HFFc6 (cell line): ENCODE results near the gene DPP6. TPM values are rescaled to one million over a fixed set of nuclear protein-coding genes. Genes with fewer than 3 reads are reported as not detected.

Source experiments
- DNase-seq: peaks from one replicate; pipeline ENCODE4 v3.0.0-alpha.2; 2018
- H3K27ac Mint-ChIP-seq: 2 replicates; pipeline ENCODE4 v1.8.0; 2020; ENCODE audit warnings: mild to moderate bottlenecking, mixed read lengths
- H3K27me3 Mint-ChIP-seq: 2 replicates; pipeline ENCODE4 v1.8.0; 2021; ENCODE audit warnings: mild to moderate bottlenecking, moderate library complexity, mixed read lengths; ENCODE audit not compliant: insufficient read depth
- H3K36me3 Mint-ChIP-seq: 2 replicates; pipeline ENCODE4 v1.8.0; 2021; ENCODE audit warnings: low read depth, mixed read lengths
- H3K4me1 Mint-ChIP-seq: 2 replicates; pipeline ENCODE4 v1.8.0; 2020; ENCODE audit warnings: low read depth, mixed read lengths
- H3K4me3 Mint-ChIP-seq: 2 replicates; pipeline ENCODE4 v1.8.0; 2020; ENCODE audit warnings: mild to moderate bottlenecking, moderate library complexity, mixed read lengths
- H3K9me3 Mint-ChIP-seq: 2 replicates; pipeline ENCODE4 v1.8.0; 2020; ENCODE audit warnings: mild to moderate bottlenecking, mixed read lengths
- CTCF ChIP-seq: fragments of 200-600 bp; sonication (generic); IDR thresholded peaks from 2 replicates; pipeline ENCODE4 v1.5.0; 2021; ENCODE audit warnings: antibody characterized with exemption, mild to moderate bottlenecking
- total RNA-seq, 6 experiments: library from RNA; stranded (reverse); fragmentation: NEBNext Ultra II Directional; extraction: Animal tissue kit (Norgen Biotek cat#: 25700); gene quantifications; 2 replicates in 1 of 6; 3 replicates in 5 of 6; pipeline ENCODE4 v1.2.3, GENCODE V29; 2021

Gene DPP6
- total RNA-seq, 6 experiments from 2014 or later, result not detected

GRCh38 chr7:154859747-154860620, 807.8 kb downstream of the DPP6 start:
- Mint-ChIP-seq H3K9me3 (peaks cover 14% of the 10 kb centered on the region), H3K27ac (no peak overlapping the region), H3K36me3 (0 out of 2 replicates have a peak, but pooled peaks cover 4% of the 10 kb centered on the region), H3K27me3 (no peaks in the 10 kb centered on the region; the same call in none of the 2 replicates), H3K4me1 (no peaks in the 10 kb centered on the region), H3K4me3 (no peak overlapping the region)
- DNase-seq, result no peak
- TF ChIP-seq CTCF, result no peak

DNA sequence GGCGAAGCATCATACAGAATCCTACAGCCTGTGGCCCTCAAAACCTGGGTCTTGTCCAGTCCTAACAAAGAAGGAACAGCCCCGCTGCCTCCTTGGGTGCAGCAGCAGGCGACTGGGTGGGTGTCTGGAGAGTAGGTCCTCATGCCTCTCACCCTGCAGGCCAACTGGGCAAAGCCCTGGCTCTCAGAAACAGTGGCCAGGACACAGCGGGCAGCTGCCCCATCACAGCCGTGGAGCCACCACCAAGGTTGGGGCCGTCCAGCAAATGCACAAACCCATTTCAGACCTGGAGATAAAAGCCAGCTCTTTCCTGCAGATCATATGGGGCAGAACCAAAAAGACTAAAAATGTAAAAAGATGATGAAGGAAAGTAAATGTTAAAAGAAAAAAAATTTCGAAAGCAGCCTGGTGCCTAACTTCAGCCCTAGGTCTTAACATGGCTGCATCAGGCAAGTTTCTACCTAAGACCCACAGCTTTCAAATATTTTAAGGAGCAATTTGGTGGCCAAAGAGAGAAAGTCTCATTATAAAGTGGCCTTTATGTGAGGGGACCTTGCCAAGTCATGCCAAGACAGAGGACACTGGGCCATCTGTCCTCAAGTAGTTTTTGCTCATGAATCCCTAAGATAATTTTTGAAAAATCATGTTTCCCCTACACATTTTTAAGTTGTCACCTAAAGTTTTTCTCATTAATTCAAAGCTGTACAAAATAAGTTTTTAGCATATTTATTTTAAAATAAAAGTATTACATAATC, 808.6 kb downstream of the DPP6 start:
- no peaks in the 10 kb centered on the region; the same call in none of the 2 replicates for H3K27me3 Mint-ChIP-seq
- TF ChIP-seq CTCF, result no peak
- H3K36me3 Mint-ChIP-seq, result 0 out of 2 replicates have a peak, but pooled peaks cover 5% of the 10 kb centered on the region
- no peaks in the 10 kb centered on the region for H3K4me1 Mint-ChIP-seq
- no peak overlapping the region for H3K27ac Mint-ChIP-seq
- H3K9me3 Mint-ChIP-seq, result peaks cover 19% of the 10 kb centered on the region
- no peak for DNase-seq
- no peak overlapping the region for H3K4me3 Mint-ChIP-seq

DNA sequence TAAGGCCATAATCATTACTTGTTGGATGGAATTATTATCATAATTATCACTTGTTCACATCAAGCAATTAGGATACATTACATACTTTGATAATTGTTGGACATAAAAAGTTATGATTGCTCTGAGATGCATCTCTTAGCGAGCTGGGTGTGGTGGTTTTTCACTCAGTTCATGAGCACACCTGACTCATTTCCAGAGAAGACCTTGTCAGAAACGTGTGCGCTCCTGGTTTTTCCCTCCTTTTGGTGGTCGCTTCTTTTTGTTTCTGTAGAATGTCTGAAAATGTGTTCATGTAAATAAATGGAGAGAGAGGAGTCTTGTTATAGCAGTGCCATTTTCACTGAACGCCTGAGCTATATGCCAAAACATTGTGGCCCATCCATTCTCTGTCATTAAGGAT, 809.4 kb downstream of the DPP6 start:
- Mint-ChIP-seq H3K36me3 (0 out of 2 replicates have a peak, but pooled peaks cover 5% of the 10 kb centered on the region), H3K27me3 (no peaks in the 10 kb centered on the region; the same call in none of the 2 replicates), H3K27ac (no peak overlapping the region), H3K4me3 (no peak overlapping the region), H3K4me1 (no peaks in the 10 kb centered on the region), H3K9me3 (peaks cover 21% of the 10 kb centered on the region)
- no peak for DNase-seq
- no peak for TF ChIP-seq CTCF

DNA sequence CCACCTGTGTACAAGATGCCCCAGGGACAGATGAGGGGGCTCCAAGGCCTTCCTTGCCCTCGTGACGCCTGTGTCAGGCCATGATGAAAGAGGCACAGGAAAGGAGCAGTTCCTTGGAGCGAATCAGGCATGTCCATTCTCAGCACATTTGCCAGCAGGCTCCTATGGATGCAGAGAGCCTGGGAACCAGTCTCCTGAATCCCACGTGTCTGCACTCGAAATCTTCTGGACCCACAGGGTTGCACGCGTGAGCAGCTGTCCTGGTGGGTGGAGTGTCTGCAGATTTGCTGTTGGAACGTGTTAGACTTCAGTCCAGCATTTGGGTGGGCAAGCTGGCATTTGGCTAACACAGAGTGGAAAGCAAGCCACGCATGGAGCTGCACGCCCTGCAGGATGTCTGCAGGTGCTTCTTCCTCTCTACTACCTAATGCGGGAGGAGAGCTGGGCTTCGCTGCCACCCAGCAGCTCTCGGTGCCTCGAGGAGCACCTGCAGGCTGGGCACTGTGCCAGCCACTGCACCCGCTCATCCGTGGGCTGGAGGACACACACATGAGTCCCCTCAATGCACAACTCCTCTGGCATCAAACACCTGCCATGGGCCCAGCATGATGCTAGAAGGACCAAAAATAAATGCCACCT, 810.1 kb downstream of the DPP6 start:
- H3K36me3 Mint-ChIP-seq, result peaks cover 5% of the 10 kb centered on the region; the same call in 1 of the 2 replicates

More for the DNA sequence above, 810.1 kb downstream of the DPP6 start:
- no peak for DNase-seq
- peaks cover 27% of the 10 kb centered on the region for H3K9me3 Mint-ChIP-seq
- no peak for TF ChIP-seq CTCF
- no peaks in the 10 kb centered on the region for H3K4me1 Mint-ChIP-seq
- H3K27me3 Mint-ChIP-seq, result no peaks in the 10 kb centered on the region; the same call in none of the 2 replicates
- no peak overlapping the region for H3K4me3 Mint-ChIP-seq
- H3K27ac Mint-ChIP-seq, result no peak overlapping the region
